H9 (cell line): ENCODE measurements around the gene TMCO4. TPM values are rescaled to one million over a fixed set of nuclear protein-coding genes. Genes with fewer than 3 reads are reported as not detected.

ENCODE experiments used
- DNase-seq: peaks from one replicate; pipeline ENCODE4 v3.0.0-alpha.2; 2017
- H2AFZ ChIP-seq: one replicate; pipeline ENCODE4 v1.6.1; 2013; ENCODE audit warnings: mild to moderate bottlenecking, low read length, control low read depth, moderate library complexity
- H2AK5ac ChIP-seq: 2 replicates; pipeline ENCODE4 v1.6.1; 2013; ENCODE audit warnings: low read length, control low read depth, mixed read lengths; ENCODE audit not compliant: insufficient read length
- H2BK120ac ChIP-seq: one replicate; pipeline ENCODE4 v1.6.1; 2013; ENCODE audit warnings: low read depth, mild to moderate bottlenecking, low read length, control low read depth, inconsistent platforms; ENCODE audit not compliant: poor library complexity, severe bottlenecking
- H2BK12ac ChIP-seq: 2 replicates; pipeline ENCODE4 v1.6.1; 2013; ENCODE audit warnings: low read length, control low read depth, mixed read lengths, low read depth; ENCODE audit not compliant: insufficient read length
- H2BK15ac ChIP-seq: 2 replicates; pipeline ENCODE4 v1.6.1; 2013; ENCODE audit warnings: low read depth, low read length, control low read depth
- H2BK20ac ChIP-seq: one replicate; pipeline ENCODE4 v1.6.1; 2013; ENCODE audit warnings: low read depth, mild to moderate bottlenecking, low read length, control low read depth, inconsistent platforms; ENCODE audit not compliant: poor library complexity, severe bottlenecking
- H2BK5ac ChIP-seq: 2 replicates; pipeline ENCODE4 v1.6.1; 2013; ENCODE audit warnings: low read length, control low read depth, mixed read lengths; ENCODE audit not compliant: insufficient read length
- H3K14ac ChIP-seq: 2 replicates; pipeline ENCODE4 v1.6.1; 2013; ENCODE audit warnings: low read length, control low read depth; ENCODE audit not compliant: insufficient read depth
- H3K18ac ChIP-seq: 2 replicates; pipeline ENCODE4 v1.6.1; 2013; ENCODE audit warnings: low read depth, mild to moderate bottlenecking, mixed read lengths, low read length, control low read depth; ENCODE audit not compliant: insufficient read length
- H3K23ac ChIP-seq: 2 replicates; pipeline ENCODE4 v1.6.1; 2013; ENCODE audit warnings: low read length, control low read depth, mixed read lengths, low read depth; ENCODE audit not compliant: insufficient read length
- H3K23me2 ChIP-seq: 2 replicates; pipeline ENCODE4 v1.6.1; 2013; ENCODE audit warnings: low read depth, mild to moderate bottlenecking, mixed read lengths, low read length, control low read depth; ENCODE audit not compliant: insufficient read length, poor library complexity, severe bottlenecking
- H3K27ac ChIP-seq: 2 replicates; pipeline ENCODE4 v1.5.1; 2013; ENCODE audit warnings: low read length, control low read depth, mixed read lengths, low read depth; ENCODE audit not compliant: insufficient read length
- H3K27me3 ChIP-seq: 2 replicates; pipeline ENCODE4 v1.6.1; 2013; ENCODE audit warnings: low read length, control low read depth, inconsistent platforms; ENCODE audit not compliant: insufficient read depth
- H3K4ac ChIP-seq: 2 replicates; pipeline ENCODE4 v1.6.1; 2013; ENCODE audit warnings: low read depth, mild to moderate bottlenecking, control low read depth, inconsistent platforms, low read length, moderate library complexity
- H3K4me1 ChIP-seq: 2 replicates; pipeline ENCODE4 v1.6.1; 2013; ENCODE audit warnings: low read length, control low read depth, inconsistent platforms; ENCODE audit not compliant: insufficient read depth
- H3K4me2 ChIP-seq: 2 replicates; pipeline ENCODE4 v1.6.1; 2013; ENCODE audit warnings: low read length, control low read depth, mixed read lengths; ENCODE audit not compliant: insufficient read length, insufficient read depth
- H3K56ac ChIP-seq: 2 replicates; pipeline ENCODE4 v1.6.1; 2013; ENCODE audit warnings: low read depth, mild to moderate bottlenecking, mixed read lengths, low read length, control low read depth; ENCODE audit not compliant: insufficient read length
- H3K79me1 ChIP-seq: 2 replicates; pipeline ENCODE4 v1.6.1; 2013; ENCODE audit warnings: low read depth, mild to moderate bottlenecking, moderate library complexity, low read length, control low read depth, inconsistent platforms; ENCODE audit not compliant: insufficient read depth, poor library complexity, severe bottlenecking
- H3K79me2 ChIP-seq: 2 replicates; pipeline ENCODE4 v1.6.1; 2013; ENCODE audit warnings: low read length, control low read depth, inconsistent platforms; ENCODE audit not compliant: insufficient read depth
- H3K9ac ChIP-seq: 2 replicates; pipeline ENCODE4 v1.6.1; 2013; ENCODE audit warnings: low read length, control low read depth, mixed read lengths; ENCODE audit not compliant: insufficient read length; ENCODE audit errors: extremely low read depth
- H3K9me3 ChIP-seq: one replicate; pipeline ENCODE4 v1.6.1; 2013; ENCODE audit warnings: low read depth, low read length, inconsistent platforms; ENCODE audit not compliant: control insufficient read depth
- H3T11ph ChIP-seq: one replicate; pipeline ENCODE4 v1.6.1; 2013; ENCODE audit warnings: mild to moderate bottlenecking, low read length, control low read depth, inconsistent platforms
- H4K20me1 ChIP-seq: one replicate; pipeline ENCODE4 v1.6.1; 2013; ENCODE audit not compliant: control insufficient read depth, insufficient read length, insufficient read depth
- H4K5ac ChIP-seq: 2 replicates; pipeline ENCODE4 v1.6.1; 2013; ENCODE audit warnings: low read depth, mild to moderate bottlenecking, mixed read lengths, low read length, control low read depth; ENCODE audit not compliant: insufficient read length
- H4K8ac ChIP-seq: replicated peaks from 2 replicates; pipeline ENCODE4 v1.6.1; 2013; ENCODE audit warnings: low read length, control low read depth, mixed read lengths, low read depth; ENCODE audit not compliant: insufficient read length
- H4K91ac ChIP-seq: 2 replicates; pipeline ENCODE4 v1.6.1; 2013; ENCODE audit warnings: low read depth, mild to moderate bottlenecking, moderate library complexity, mixed read lengths, low read length, control low read depth; ENCODE audit not compliant: insufficient read length
- H3K27ac Mint-ChIP-seq, 3 experiments: 2 replicates in 2 of 3; 3 replicates in 1 of 3; pipeline ENCODE4 v1.8.0; 2020 to 2021; ENCODE audit warnings: mixed read lengths in 3 of 3, mild to moderate bottlenecking in 1 of 3, moderate library complexity in 1 of 3
- H3K27me3 Mint-ChIP-seq: 2 replicates; pipeline ENCODE4 v1.8.0; 2021; ENCODE audit warnings: low read depth, mild to moderate bottlenecking, moderate library complexity, mixed read lengths
- H3K36me3 Mint-ChIP-seq, 3 experiments: 2 replicates in 2 of 3; 3 replicates in 1 of 3; pipeline ENCODE4 v1.8.0; 2020 to 2021; ENCODE audit warnings: low read depth in 3 of 3, mixed read lengths in 3 of 3; ENCODE audit not compliant: insufficient read depth in 1 of 3
- H3K4me1 Mint-ChIP-seq, 2 experiments: 2 replicates each; pipeline ENCODE4 v1.8.0; 2020; ENCODE audit warnings: mixed read lengths in 2 of 2
- H3K4me3 Mint-ChIP-seq, 2 experiments: 2 replicates in 1 of 2; 3 replicates in 1 of 2; pipeline ENCODE4 v1.8.0; 2020 to 2021; ENCODE audit warnings: mild to moderate bottlenecking in 2 of 2, mixed read lengths in 2 of 2, moderate library complexity in 1 of 2
- H3K9me3 Mint-ChIP-seq, 2 experiments: 2 replicates in 1 of 2; 3 replicates in 1 of 2; pipeline ENCODE4 v1.8.0; 2020; ENCODE audit warnings: mild to moderate bottlenecking in 2 of 2, mixed read lengths in 2 of 2, moderate library complexity in 1 of 2
- WGBS: extraction: QIAGEN DNeasy Blood & Tissue Kit; methylation state at CpG from one replicate; pipeline ENCODE4 v1.1.7; 2013; ENCODE audit warnings: missing lambda C conversion rate, low lambda C conversion rate, mixed read lengths; ENCODE audit not compliant: insufficient read length; ENCODE audit errors: extremely low coverage; 5-methylcytosine and 5-hydroxymethylcytosine counted together
- total RNA-seq: library from RNA; stranded (reverse); gene quantifications from 2 replicates; pipeline ENCODE4 v1.2.1, GENCODE V29; 2021
- TF ChIP-seq, protein P1 (sequence below): fragments of 200-600 bp; sonication (generic); conservative IDR thresholded peaks from 3 replicates; pipeline ENCODE4 v1.8.0; 2021; ENCODE audit warnings: antibody characterized with exemption, mild to moderate bottlenecking

Gene TMCO4
- total RNA-seq, 1 experiment from 2014 or later, result 4.0 TPM

DNA sequence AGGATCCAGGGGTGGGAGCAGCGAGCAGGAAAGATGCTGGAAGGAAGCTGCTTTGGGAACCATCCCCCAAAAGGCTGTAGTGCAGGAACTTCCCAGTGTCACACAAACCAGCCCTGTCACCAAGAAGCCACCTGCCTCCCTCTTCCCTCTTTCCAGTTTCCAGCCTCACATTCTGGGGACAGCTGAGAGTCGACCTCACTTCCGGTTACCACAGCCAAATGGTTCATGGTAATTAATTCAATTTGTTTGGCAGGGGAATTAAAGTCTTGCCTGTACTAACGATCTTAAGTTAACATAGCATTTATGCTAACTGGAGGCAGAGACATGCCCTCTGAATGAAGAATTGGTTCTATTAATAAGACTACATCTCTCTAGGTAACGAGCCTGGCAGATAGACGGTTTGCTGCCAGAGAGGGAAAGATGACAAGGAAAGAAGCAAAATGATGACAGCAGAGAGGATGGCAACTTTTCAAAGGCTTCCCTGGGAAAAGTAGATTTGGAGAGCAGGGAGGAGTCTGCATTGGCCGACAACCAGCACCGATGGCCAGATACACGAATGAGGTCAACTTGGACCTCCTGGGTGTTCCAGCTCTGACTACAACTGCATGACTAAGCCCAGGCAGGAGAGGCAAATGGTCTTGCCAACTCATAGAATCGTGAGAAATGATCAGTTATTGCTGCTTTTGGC lies 64.1 kb downstream of the TMCO4 start:
- Histone ChIP-seq H4K20me1 (no peaks in the 10 kb centered on the region), H3K18ac (no peak overlapping the region), H2BK120ac (no peak overlapping the region), H4K8ac (no peak overlapping the region), H3K4me2 (no peak overlapping the region), H2BK12ac (no peak overlapping the region), H3K14ac (no peak overlapping the region), H3T11ph (no peak overlapping the region), H2BK15ac (no peak overlapping the region), H3K23ac (no peak overlapping the region), H3K9me3 (no peaks in the 10 kb centered on the region), H3K27ac (no peak overlapping the region), H3K56ac (no peak overlapping the region), H3K27me3 (no peaks in the 10 kb centered on the region; the same call in 1 of the 2 replicates), H2BK5ac (no peak overlapping the region), H4K5ac (no peak overlapping the region), H2AFZ (no peak overlapping the region), H3K4ac (no peak overlapping the region), H2BK20ac (no peak overlapping the region), H3K79me2 (no peaks in the 10 kb centered on the region), H4K91ac (no peak overlapping the region), H3K4me1 (no peaks in the 10 kb centered on the region), H3K79me1 (no peaks in the 10 kb centered on the region), H3K23me2 (no peaks in the 10 kb centered on the region), H2AK5ac (no peak overlapping the region), H3K9ac (no peak overlapping the region)
- H3K4me1 Mint-ChIP-seq, result peaks cover 5 to 9% of the 10 kb centered on the region in 2 experiments; a peak in 3 of 4 replicates
- TF ChIP-seq, protein P1, sequence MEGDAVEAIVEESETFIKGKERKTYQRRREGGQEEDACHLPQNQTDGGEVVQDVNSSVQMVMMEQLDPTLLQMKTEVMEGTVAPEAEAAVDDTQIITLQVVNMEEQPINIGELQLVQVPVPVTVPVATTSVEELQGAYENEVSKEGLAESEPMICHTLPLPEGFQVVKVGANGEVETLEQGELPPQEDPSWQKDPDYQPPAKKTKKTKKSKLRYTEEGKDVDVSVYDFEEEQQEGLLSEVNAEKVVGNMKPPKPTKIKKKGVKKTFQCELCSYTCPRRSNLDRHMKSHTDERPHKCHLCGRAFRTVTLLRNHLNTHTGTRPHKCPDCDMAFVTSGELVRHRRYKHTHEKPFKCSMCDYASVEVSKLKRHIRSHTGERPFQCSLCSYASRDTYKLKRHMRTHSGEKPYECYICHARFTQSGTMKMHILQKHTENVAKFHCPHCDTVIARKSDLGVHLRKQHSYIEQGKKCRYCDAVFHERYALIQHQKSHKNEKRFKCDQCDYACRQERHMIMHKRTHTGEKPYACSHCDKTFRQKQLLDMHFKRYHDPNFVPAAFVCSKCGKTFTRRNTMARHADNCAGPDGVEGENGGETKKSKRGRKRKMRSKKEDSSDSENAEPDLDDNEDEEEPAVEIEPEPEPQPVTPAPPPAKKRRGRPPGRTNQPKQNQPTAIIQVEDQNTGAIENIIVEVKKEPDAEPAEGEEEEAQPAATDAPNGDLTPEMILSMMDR, result no peak
- no CpG with 5 or more reads among the region's 10 CpGs for WGBS
- peaks cover 14% of the 10 kb centered on the region for H3K27me3 Mint-ChIP-seq
- H3K9me3 Mint-ChIP-seq, result peaks cover 3 to 4% of the 10 kb centered on the region in 2 experiments; a peak in 4 of 5 replicates
- no peak overlapping the region for H3K4me3 Mint-ChIP-seq
- no peak for DNase-seq
- no peaks in the 10 kb centered on the region for H3K36me3 Mint-ChIP-seq
- H3K27ac Mint-ChIP-seq, result no peak overlapping the region
